Skin of body (tissue), 3 donors: ENCODE data around the gene CRLF1. TPM values are rescaled to one million over a fixed set of nuclear protein-coding genes. Genes with fewer than 3 reads are reported as not detected.

Experiments
- DNase-seq: peaks from one replicate; lab custom pipeline; 2025; lab: John Stamatoyannopoulos, UW
- small RNA-seq: library from RNA; depleted of rRNA; stranded (forward); fragments of <200 nt; gene quantifications from one replicate; pipeline ENCODE3, GENCODE V24; 2014; ENCODE audit warnings: low replicate concordance
- total RNA-seq: library from RNA; depleted of rRNA; stranded (reverse); fragments of >200 nt; gene quantifications from one replicate; pipeline ENCODE4 v1.2.3, GENCODE V29; 2014

Gene CRLF1
- total RNA-seq, 1 donor from 2014 or later, result 9.3 TPM

GRCh38 chr19:18558604-18559003, 48.0 kb downstream of the CRLF1 start:
- DNase-seq, result no peak

GRCh38 chr19:18558202-18558555, 48.4 kb downstream of the CRLF1 start:
- no peak for DNase-seq

GRCh38 chr19:18557411-18558201, 49.0 kb downstream of the CRLF1 start, which contains the start of gene KXD1:
KXD1 (plus strand) TSS chr19:18557870; CDS start chr19:18562057, 4,187 bp downstream.
- DNase-seq, result peak; percentile 99

GRCh38 chr19:18551631-18552030, 55.0 kb downstream of the CRLF1 start:
- no peak for DNase-seq

GRCh38 chr19:18543814-18544475, 62.7 kb downstream of the CRLF1 start:
- DNase-seq, result no peak

Small RNA genes lying within 50 kb of the gene (small RNA-seq; reads per million reads assigned to genes)
- gene RN7SL155P, result not detected

Other genes with a start within 250 kb of the CRLF1 start
- gene GDF15, start 220.6 kb downstream of the CRLF1 start, total RNA-seq, result 5.8 TPM
- 3.7 TPM for gene LRRC25, start 209.2 kb downstream of the CRLF1 start, total RNA-seq
- gene SSBP4, start 187.4 kb downstream of the CRLF1 start, total RNA-seq, result 24.8 TPM
- 24.6 TPM for gene ISYNA1, start 168.7 kb downstream of the CRLF1 start, total RNA-seq
- gene ELL, start 84.7 kb downstream of the CRLF1 start, total RNA-seq, result 13.0 TPM
- 86.4 TPM for gene FKBP8, start 63.2 kb downstream of the CRLF1 start, total RNA-seq
- gene KXD1, start 48.9 kb downstream of the CRLF1 start, total RNA-seq, result 38.4 TPM
- 992 TPM for gene UBA52, start 34.9 kb downstream of the CRLF1 start, total RNA-seq
- gene REX1BD, start 18.0 kb downstream of the CRLF1 start, total RNA-seq, result 23.4 TPM
- gene TMEM59L, start 6.1 kb upstream of the CRLF1 start, total RNA-seq, result 1.8 TPM
- 2.1 TPM for gene KLHL26, start 30.2 kb upstream of the CRLF1 start, total RNA-seq
- gene CRTC1, start 76.9 kb upstream of the CRLF1 start, total RNA-seq, result 3.2 TPM
- 10.9 TPM for gene COMP, start 184.5 kb upstream of the CRLF1 start, total RNA-seq
- 46.7 TPM for gene UPF1, start 225.2 kb upstream of the CRLF1 start, total RNA-seq